CD1c-positive myeloid dendritic cell (primary cell): ENCODE measurements around the gene USP20.

Experiments used
- DNase-seq: peaks from one replicate; pipeline ENCODE4 v3.0.0-alpha.2; 2016; ENCODE audit errors: extremely low spot score

The USP20 gene

DNA sequence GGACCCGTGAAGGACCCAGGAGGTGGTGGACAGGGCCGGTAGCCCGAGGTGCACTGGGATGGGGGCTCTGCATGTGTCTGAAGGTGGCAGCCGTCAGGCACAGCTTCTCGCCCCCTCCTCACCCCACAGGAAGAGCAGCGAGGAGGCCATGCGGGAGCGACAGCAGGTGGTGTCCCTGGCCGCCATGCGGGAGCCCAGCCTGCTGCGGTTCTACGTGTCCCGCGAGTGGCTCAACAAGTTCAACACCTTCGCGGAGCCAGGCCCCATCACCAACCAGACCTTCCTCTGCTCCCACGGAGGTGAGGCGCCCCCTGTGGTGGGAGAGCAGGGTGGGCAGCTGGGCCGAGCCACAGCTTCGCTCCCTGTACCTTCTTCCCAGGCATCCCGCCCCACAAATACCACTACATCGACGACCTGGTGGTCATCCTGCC lies 39.9 kb downstream of the USP20 start:
- no peak for DNase-seq

DNA sequence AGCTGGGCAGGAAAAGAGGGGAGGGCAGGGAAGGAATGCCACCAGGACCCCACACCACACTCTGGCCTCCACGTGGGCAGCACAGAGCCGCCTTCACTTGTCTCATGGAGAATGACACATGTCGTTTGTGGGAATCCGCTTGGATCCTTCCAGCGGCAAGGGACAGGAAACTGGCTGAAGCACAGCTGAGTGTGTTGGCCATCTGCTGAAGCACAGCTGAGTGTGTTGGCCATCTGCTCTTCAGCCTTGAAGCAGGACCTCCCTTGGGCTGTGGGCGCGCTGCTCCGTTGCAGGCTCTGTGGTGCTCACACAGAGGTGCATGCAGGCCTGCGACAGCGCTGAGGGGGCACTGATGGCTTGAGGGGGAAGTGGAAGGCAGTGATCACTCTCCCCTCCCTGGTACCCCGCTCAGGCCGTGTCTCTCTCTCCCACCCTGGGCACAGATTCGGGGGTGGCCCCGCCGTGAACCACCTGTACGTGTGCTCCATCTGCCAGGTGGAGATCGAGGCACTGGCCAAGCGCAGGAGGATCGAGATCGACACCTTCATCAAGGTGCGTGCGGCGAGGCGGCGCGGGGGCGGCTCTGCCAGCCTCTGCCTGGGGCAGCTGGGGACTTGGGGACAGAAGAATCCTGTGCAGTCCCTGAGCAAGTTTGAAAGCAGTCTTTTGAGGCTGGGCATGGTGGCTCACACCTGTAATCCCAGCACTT lies 40.6 kb downstream of the USP20 start:
- no peak for DNase-seq

DNA sequence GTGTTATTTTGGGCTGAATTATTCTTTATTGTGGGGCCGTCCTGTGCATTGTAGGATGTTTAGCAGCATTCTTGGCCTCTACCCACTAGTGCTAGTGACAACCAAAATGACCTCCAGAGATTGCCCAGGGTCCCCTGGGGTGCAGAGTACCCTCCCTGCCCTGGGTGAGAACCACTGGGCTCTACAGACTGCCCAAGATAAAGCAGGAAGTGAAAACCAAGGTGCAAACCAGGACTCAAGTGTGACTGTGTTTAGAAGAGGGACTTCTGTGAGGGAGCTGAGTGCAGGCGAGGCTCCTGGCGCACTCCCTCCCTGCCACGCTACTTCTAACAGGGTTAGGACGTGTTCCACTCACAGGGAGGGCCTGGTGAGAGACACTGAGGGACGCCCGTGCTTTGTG lies 41.6 kb downstream of the USP20 start:
- no peak for DNase-seq

DNA sequence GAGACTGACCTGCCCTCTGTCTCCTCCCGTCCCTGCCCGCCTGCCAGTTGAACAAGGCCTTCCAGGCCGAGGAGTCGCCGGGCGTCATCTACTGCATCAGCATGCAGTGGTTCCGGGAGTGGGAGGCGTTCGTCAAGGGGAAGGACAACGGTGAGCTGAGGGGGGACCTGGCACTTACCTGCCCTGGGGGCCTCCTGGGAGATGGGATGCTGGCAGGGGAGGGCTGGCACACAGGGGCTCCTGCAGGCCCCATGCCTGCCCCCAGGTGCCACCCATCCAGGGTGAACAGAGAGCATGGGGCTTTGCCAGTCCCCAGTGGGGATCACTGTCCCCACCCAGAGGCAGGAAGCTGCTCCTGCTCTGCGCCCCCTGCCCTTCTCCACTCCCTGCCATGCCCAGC lies 43.0 kb downstream of the USP20 start:
- no peak for DNase-seq

DNA sequence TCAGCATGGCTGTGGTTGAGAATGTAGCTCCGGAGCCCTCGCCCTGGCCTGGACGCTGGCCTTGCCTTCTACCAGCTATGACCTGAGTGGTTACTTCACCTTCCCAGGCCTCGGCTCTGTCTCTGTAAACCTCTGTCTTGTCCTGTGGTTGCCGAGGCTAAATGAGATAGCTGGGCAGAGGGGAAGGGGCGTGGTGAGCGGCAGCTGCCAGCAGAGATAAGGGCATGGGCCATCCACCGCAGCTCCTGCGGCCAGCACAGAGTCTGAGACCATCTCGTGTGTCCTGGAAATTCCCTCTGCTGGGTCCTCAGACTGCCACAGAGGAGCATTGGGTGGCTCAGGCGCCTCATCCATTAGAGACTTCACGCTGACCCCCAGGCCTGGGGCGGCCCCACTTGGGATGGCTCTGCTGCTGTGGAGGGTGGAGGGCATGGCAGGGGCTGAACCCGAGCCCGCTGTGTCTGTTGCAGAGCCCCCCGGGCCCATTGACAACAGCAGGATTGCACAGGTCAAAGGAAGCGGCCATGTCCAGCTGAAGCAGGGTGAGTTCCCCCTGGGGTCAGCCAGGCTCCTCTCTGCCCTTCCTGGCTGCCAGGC lies 43.9 kb downstream of the USP20 start:
- DNase-seq, result no peak

DNA sequence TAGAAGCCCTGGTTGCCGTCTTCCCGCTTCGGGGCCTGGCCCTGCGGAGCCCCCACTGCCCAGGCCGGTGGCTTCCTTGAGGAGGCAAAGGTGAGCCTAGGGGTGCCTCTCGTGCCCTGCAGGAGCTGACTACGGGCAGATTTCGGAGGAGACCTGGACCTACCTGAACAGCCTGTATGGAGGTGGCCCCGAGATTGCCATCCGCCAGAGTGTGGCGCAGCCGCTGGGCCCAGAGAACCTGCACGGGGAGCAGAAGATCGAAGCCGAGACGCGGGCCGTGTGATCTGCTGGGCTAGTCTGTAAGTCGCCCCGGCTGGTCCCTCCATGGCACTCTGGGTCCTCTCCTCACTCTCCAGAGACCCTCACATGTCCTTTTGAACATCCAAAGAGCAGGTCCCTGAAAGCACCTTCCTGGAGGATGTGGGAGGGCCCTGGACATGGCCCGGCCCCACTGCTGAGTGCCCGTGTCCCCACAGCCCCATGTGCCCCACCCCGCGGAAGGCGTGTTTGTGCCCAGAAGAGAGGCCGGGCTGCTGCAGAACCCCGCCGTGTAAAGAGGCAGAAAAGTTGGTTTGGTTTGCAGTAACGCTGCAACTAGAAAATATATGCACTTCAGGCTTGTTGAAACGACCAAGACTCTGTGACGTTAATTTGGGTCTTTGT lies 44.9 kb downstream of the USP20 start:
- no peak for DNase-seq

DNA sequence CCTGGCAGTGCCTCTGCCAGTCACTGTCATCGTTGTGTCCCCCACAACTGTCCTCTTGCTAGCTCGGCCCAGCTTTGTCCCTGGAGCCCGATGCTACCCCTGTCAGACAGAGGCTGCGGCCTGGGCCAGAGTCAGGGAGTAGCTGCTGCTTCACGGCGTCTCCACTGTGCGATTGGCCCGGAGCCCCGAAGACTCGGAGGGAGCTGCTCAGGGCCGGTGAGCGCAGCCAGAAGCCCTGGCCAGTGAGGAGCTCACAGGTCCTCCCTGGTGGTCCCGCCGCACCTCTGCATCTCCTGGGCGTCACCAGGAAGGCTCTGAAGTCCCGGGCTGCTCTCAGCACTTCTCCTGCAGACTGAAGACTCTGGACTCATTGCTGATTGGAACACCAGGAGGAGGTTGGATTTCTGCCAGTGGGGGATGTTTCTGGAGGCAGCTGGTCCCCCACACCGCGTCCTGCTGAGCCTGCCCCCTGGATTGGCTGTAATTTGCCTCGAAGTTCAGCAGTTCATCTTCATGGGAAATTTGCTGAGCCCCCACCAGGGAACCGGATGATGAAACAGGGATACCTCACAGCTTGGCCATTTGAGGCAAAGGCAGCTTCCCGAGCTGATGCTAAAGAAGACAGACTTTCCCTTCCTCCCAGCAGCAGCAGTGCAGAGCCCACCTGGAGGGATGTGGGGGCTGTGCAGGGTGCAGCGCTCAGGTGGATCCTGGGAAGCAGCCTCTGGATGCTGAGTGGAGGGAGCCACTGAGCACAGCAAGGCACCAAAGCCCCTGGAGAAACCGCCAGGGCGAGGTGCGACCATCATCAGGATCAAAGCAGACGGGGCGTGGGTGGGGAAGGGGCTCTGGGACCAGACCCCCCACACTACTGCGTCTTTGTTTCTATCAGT lies 45.6 kb downstream of the USP20 start:
- DNase-seq, result no peak

DNA sequence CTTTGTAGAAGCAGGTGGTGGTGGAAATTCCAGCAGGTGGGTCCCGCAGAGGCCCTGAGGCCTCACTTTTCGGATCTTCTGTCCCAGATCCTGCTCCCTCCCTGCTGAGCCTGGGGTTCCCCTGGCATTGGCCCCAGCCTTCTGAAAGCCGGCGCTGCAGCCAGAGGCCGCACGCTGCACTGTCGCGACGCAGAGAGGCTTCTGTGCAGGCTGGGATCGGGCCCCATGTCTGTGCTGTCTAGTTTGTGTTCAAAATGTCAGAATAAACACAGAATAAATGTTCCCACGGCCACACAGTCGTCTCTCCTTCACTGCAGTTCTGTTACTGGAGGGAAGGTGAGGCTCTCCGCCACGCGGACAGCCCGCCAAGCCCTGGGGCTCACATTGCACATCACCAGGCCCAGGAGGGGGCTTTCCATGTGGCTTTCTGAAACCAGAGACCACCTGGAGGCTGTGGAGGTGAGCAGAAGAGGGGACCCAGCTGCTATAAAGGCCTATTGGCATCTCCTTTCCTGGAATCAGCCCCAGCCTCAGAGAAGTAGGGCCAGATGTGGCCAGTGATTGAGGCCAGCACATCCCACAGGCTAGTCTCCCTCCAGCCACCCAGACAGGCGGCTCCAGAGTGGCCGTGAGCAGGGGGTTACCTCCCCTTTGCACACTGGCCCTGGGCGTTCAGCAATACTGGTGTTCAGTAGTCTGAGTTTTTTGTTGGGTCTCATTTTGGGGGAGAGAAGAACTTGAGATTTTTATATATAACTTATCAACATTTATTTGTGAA lies 46.5 kb downstream of the USP20 start:
- DNase-seq, result no peak

DNA sequence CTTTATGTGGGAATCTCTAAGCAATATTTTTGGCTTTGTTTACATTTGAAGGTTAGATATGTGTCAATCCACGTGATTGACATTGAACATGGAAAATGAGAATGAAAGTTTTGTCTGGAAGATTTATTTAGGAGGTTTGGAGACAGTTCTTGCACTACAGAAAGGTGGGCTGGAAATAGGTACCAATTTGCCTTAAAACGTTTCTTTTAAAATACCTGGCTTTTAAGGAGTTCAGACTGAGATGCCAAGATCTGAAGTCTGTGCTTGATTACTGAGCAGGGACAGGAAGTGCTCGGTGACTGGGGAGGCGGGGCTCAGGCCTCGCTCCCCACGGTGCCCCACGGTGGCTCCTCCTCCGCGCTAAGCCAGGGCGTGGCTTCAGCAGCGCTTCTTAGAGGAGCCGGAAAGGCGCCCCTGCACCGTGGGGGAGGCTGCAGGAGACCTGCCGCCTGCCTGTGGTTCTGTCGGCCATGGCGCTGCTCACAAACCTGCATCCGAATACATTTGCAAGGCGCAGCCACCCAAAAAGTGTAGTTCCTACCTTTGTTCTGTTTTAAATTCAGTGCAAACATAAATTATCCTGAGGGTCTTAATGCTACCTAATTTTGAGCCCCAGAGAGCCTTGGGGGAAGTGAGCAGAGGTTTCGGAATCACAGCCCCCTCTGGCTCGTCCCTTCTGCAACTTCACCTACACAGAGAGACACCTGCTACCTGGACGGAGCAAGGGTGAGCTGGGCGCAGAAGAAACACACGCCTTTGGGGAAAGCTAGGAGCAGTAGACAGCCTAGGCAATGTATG lies 49.2 kb downstream of the USP20 start:
- DNase-seq, result peak; percentile 95

DNA sequence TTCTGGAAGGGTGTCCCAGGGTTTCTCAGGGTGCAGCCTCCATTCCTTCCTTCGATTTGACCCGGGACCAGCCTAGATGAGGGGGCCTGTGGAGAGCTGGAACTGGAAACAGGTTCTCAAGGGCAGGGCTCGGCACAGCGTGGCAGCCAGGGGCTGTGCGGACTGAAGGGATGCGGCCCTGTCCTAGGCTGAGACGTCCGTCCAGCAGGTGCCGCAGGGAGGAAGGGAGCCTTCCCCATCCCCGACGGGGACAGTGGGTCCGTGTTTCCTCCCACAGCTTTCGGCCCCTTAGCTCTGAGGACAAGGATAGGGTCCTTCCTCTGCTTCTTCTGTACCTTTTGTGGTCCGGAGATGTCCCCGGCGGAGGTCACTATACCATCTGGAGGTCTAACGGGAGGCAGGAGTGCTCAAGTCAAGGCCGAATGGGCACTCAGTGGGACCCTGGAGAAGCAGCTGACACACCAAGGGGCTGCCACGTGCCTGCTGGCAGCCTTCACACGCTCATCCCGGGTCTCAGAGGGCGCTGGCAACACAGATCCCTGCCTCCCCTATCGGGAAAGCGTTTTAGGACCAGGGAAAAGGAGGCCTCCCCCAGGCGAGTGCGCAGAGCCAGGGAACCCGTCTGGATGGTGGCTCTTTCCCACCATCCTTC lies 49.9 kb downstream of the USP20 start:
- peak; percentile 40 for DNase-seq

DNA sequence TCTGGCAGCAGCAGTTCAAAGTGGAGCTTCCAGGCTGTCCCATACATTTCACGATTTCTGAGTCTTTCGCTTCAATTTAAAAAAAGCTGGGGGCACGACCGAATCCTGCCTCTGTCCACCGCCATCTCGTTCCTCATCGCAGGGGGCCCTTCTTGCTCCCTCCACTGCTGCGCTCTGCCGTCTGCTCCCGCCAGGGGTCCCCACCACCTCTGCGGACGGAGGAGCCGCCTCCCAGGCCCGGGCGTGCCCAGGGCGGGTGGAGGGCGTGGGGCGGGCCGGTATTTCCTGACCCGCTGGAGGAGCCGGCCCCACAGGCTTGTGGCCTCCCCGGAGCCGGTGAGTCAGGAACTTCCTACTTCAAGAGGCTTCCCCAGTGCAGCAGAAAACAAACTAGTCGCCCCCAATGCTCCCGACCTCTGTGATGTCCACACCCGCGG lies 50.4 kb downstream of the USP20 start:
- DNase-seq, result peak; percentile 97

DNA sequence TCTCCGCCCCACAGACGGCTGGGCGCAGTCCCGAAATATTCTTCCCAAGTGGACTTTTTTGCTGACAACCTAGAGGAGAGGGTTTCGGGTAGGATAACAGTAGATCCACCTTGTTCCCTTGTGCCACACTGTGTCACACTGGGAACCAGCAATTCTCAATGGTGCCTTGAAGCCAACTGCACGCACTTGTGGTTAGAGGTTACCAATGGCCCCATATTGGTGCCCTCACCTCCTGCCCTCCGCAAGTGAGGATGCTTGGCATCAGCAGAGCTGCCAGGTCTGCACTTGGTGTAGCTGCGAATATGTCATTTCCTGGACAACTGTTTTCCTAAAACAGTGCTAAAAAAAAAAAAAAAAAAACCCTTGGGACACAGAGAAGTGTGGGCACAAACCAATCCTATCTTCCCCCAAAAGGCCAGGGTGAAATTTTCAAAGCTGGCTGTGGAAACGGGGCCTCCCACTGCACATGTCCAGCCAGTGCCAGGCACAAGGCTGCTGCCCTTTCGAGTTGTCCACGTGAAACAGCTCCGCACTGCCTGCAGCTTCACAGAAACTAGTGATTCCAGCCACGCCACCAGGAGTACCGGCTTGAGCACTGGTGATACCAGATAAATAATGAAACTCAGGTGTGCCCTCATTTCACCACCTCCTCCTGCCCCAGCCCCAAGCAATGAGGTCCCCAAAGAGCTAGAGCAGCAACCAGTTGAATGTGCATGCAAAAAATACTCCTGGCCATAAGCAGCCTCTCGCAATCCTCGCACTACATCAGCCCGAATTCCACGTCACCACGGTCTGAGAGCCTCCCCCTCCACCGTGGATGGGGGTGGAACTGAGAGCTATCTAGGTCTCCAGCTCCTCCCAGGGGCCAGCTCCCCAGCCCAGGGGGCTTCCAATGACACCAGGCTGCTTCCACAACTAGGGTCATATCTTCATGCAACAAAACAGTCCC lies 51.2 kb downstream of the USP20 start:
- DNase-seq, result peak; percentile 48

DNA sequence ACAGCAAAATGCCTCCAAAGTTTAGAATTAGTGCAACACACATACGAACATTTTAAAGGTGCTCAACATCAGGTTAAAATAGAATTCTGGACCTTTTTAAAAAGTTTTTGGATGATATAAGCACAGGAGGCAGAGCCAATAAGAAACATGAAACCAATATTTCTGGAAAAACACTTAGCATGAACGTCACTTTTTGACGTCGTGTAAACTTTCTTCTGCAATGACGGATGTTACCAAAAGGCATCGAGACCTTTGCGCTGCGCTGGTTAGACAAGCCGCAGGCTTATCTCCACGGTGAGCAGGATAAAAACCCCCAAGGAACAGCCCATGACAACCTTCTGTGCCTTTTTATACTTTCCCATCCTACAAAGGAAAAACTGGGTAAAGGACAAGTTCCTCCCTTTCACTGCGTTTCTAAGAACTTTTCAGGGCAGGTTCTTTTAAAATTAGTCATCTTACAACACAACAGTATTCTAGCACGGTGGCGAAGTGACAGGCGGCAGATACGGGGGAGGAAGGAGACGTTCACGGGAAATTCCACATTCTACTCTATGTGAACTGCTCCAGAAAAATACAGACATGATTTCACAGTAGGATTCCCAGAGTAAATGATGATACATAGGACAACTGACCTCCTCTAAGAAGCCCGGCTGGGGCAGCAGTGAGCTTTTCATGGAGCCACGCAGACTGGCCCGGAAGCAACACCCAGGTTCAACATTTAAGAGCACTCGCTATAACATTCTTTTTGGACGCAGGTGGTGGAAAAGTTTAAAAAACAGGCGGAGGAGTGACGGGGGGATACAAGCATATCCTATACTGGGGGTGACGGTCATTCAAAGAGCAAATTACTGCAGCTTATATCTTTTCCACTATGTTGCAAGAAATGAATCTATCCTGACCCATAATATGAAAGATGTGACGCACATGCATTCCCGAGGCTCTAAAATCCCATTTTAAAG lies 52.4 kb downstream of the USP20 start:
- DNase-seq, result peak; percentile 88

DNA sequence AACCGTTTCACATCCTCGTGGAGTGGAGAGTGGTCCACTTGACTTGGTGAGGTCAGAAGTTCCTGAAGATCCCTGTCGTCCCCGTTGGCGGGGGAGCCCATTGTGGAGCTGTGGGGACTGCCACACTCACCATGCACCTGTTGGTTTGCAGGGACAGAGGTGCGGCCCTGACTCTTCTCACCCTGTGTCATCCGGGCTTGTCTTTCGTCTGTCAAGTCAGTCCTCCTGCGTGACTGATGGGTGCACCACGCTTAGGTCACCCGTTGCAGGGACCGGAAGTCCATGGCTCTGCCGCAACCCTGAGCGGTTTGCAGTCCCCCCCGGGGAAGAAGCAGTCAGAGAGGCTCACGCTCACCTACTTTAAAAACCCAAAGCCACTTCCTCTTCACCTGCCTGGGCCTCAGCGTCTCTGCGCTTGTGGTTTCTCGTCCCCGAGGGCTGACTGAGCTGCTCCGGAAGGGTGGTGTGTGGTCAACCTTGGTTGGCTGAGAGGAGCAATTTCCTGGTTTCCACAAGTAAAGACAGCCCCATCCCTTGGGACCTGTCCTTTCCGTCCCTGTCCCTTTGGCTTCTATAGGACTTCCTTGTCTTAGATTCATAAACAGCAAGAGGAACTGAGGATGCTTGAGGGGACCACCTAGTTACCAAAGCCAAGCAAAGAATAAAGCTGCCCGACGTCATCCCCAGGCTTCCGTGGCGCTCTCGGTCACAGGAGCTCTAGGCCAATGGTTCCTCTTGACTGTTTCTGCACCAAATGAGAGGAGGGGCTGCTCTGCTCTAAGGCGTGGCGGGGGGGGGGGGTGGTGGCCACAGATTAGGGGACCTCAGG lies 53.2 kb downstream of the USP20 start:
- DNase-seq, result peak; percentile 86

DNA sequence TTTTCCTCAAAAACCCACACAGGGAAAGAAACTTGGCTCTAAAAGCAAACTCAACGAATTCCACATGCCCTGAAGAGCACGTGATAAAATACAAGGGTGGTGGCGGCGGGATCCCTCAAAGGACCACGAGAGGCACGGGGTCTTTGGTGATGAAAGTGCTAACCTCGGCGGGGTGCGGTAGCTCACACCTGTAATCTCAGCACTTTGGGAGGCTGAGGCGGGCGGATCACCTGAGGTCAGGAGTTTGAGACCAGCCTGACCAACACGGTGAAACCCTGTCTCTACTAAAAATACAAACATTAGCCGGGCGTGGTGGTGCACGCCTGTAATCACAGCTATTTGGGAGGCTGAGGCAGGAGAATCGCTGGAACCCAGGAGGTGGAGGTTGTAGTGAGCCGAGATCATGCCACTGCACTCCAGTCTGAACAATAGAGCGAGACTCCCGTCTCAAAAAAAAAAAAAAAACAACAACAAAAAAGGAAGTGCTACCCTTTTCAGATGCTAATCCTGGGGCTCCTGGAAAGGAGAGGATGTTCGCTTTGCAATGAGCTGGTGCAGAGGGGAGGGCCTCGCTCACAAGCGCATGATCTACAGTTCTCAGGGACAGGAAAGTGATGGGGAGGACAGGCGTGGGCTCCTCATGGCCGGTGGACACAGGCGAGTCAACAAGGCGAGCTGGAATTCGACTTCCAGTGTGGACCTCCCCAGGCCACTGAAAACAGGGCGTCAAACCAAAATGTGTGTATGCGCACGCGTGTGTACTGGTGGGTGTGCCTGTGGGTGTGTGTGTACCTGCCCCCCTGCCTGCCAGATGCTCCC lies 54.1 kb downstream of the USP20 start:
- peak; percentile 63 for DNase-seq
